H9 (cell line): Measurements from ENCODE around the gene IL1RL1. TPM values are rescaled to one million over a fixed set of nuclear protein-coding genes. Genes with fewer than 3 reads are reported as not detected.

Experiments
- DNase-seq: peaks from one replicate; pipeline ENCODE4 v3.0.0-alpha.2; 2017
- H2AFZ ChIP-seq: one replicate; pipeline ENCODE4 v1.6.1; 2013; ENCODE audit warnings: mild to moderate bottlenecking, low read length, control low read depth, moderate library complexity
- H2AK5ac ChIP-seq: 2 replicates; pipeline ENCODE4 v1.6.1; 2013; ENCODE audit warnings: low read length, control low read depth, mixed read lengths; ENCODE audit not compliant: insufficient read length
- H2BK120ac ChIP-seq: one replicate; pipeline ENCODE4 v1.6.1; 2013; ENCODE audit warnings: low read depth, mild to moderate bottlenecking, low read length, control low read depth, inconsistent platforms; ENCODE audit not compliant: poor library complexity, severe bottlenecking
- H2BK12ac ChIP-seq: 2 replicates; pipeline ENCODE4 v1.6.1; 2013; ENCODE audit warnings: low read length, control low read depth, mixed read lengths, low read depth; ENCODE audit not compliant: insufficient read length
- H2BK15ac ChIP-seq: 2 replicates; pipeline ENCODE4 v1.6.1; 2013; ENCODE audit warnings: low read depth, low read length, control low read depth
- H2BK20ac ChIP-seq: one replicate; pipeline ENCODE4 v1.6.1; 2013; ENCODE audit warnings: low read depth, mild to moderate bottlenecking, low read length, control low read depth, inconsistent platforms; ENCODE audit not compliant: poor library complexity, severe bottlenecking
- H2BK5ac ChIP-seq: 2 replicates; pipeline ENCODE4 v1.6.1; 2013; ENCODE audit warnings: low read length, control low read depth, mixed read lengths; ENCODE audit not compliant: insufficient read length
- H3K14ac ChIP-seq: 2 replicates; pipeline ENCODE4 v1.6.1; 2013; ENCODE audit warnings: low read length, control low read depth; ENCODE audit not compliant: insufficient read depth
- H3K18ac ChIP-seq: 2 replicates; pipeline ENCODE4 v1.6.1; 2013; ENCODE audit warnings: low read depth, mild to moderate bottlenecking, mixed read lengths, low read length, control low read depth; ENCODE audit not compliant: insufficient read length
- H3K23ac ChIP-seq: 2 replicates; pipeline ENCODE4 v1.6.1; 2013; ENCODE audit warnings: low read length, control low read depth, mixed read lengths, low read depth; ENCODE audit not compliant: insufficient read length
- H3K23me2 ChIP-seq: 2 replicates; pipeline ENCODE4 v1.6.1; 2013; ENCODE audit warnings: low read depth, mild to moderate bottlenecking, mixed read lengths, low read length, control low read depth; ENCODE audit not compliant: insufficient read length, poor library complexity, severe bottlenecking
- H3K27ac ChIP-seq: 2 replicates; pipeline ENCODE4 v1.5.1; 2013; ENCODE audit warnings: low read length, control low read depth, mixed read lengths, low read depth; ENCODE audit not compliant: insufficient read length
- H3K27me3 ChIP-seq: 2 replicates; pipeline ENCODE4 v1.6.1; 2013; ENCODE audit warnings: low read length, control low read depth, inconsistent platforms; ENCODE audit not compliant: insufficient read depth
- H3K4ac ChIP-seq: 2 replicates; pipeline ENCODE4 v1.6.1; 2013; ENCODE audit warnings: low read depth, mild to moderate bottlenecking, control low read depth, inconsistent platforms, low read length, moderate library complexity
- H3K4me1 ChIP-seq: 2 replicates; pipeline ENCODE4 v1.6.1; 2013; ENCODE audit warnings: low read length, control low read depth, inconsistent platforms; ENCODE audit not compliant: insufficient read depth
- H3K4me2 ChIP-seq: 2 replicates; pipeline ENCODE4 v1.6.1; 2013; ENCODE audit warnings: low read length, control low read depth, mixed read lengths; ENCODE audit not compliant: insufficient read length, insufficient read depth
- H3K56ac ChIP-seq: 2 replicates; pipeline ENCODE4 v1.6.1; 2013; ENCODE audit warnings: low read depth, mild to moderate bottlenecking, mixed read lengths, low read length, control low read depth; ENCODE audit not compliant: insufficient read length
- H3K79me1 ChIP-seq: 2 replicates; pipeline ENCODE4 v1.6.1; 2013; ENCODE audit warnings: low read depth, mild to moderate bottlenecking, moderate library complexity, low read length, control low read depth, inconsistent platforms; ENCODE audit not compliant: insufficient read depth, poor library complexity, severe bottlenecking
- H3K79me2 ChIP-seq: 2 replicates; pipeline ENCODE4 v1.6.1; 2013; ENCODE audit warnings: low read length, control low read depth, inconsistent platforms; ENCODE audit not compliant: insufficient read depth
- H3K9ac ChIP-seq: 2 replicates; pipeline ENCODE4 v1.6.1; 2013; ENCODE audit warnings: low read length, control low read depth, mixed read lengths; ENCODE audit not compliant: insufficient read length; ENCODE audit errors: extremely low read depth
- H3K9me3 ChIP-seq: one replicate; pipeline ENCODE4 v1.6.1; 2013; ENCODE audit warnings: low read depth, low read length, inconsistent platforms; ENCODE audit not compliant: control insufficient read depth
- H3T11ph ChIP-seq: one replicate; pipeline ENCODE4 v1.6.1; 2013; ENCODE audit warnings: mild to moderate bottlenecking, low read length, control low read depth, inconsistent platforms
- H4K20me1 ChIP-seq: one replicate; pipeline ENCODE4 v1.6.1; 2013; ENCODE audit not compliant: control insufficient read depth, insufficient read length, insufficient read depth
- H4K5ac ChIP-seq: 2 replicates; pipeline ENCODE4 v1.6.1; 2013; ENCODE audit warnings: low read depth, mild to moderate bottlenecking, mixed read lengths, low read length, control low read depth; ENCODE audit not compliant: insufficient read length
- H4K8ac ChIP-seq: replicated peaks from 2 replicates; pipeline ENCODE4 v1.6.1; 2013; ENCODE audit warnings: low read length, control low read depth, mixed read lengths, low read depth; ENCODE audit not compliant: insufficient read length
- H4K91ac ChIP-seq: 2 replicates; pipeline ENCODE4 v1.6.1; 2013; ENCODE audit warnings: low read depth, mild to moderate bottlenecking, moderate library complexity, mixed read lengths, low read length, control low read depth; ENCODE audit not compliant: insufficient read length
- H3K27ac Mint-ChIP-seq, 3 experiments: 2 replicates in 2 of 3; 3 replicates in 1 of 3; pipeline ENCODE4 v1.8.0; 2020 to 2021; ENCODE audit warnings: mixed read lengths in 3 of 3, mild to moderate bottlenecking in 1 of 3, moderate library complexity in 1 of 3
- H3K27me3 Mint-ChIP-seq: 2 replicates; pipeline ENCODE4 v1.8.0; 2021; ENCODE audit warnings: low read depth, mild to moderate bottlenecking, moderate library complexity, mixed read lengths
- H3K36me3 Mint-ChIP-seq, 3 experiments: 2 replicates in 2 of 3; 3 replicates in 1 of 3; pipeline ENCODE4 v1.8.0; 2020 to 2021; ENCODE audit warnings: low read depth in 3 of 3, mixed read lengths in 3 of 3; ENCODE audit not compliant: insufficient read depth in 1 of 3
- H3K4me1 Mint-ChIP-seq, 2 experiments: 2 replicates each; pipeline ENCODE4 v1.8.0; 2020; ENCODE audit warnings: mixed read lengths in 2 of 2
- H3K4me3 Mint-ChIP-seq, 2 experiments: 2 replicates in 1 of 2; 3 replicates in 1 of 2; pipeline ENCODE4 v1.8.0; 2020 to 2021; ENCODE audit warnings: mild to moderate bottlenecking in 2 of 2, mixed read lengths in 2 of 2, moderate library complexity in 1 of 2
- H3K9me3 Mint-ChIP-seq, 2 experiments: 2 replicates in 1 of 2; 3 replicates in 1 of 2; pipeline ENCODE4 v1.8.0; 2020; ENCODE audit warnings: mild to moderate bottlenecking in 2 of 2, mixed read lengths in 2 of 2, moderate library complexity in 1 of 2
- WGBS: extraction: QIAGEN DNeasy Blood & Tissue Kit; methylation state at CpG from one replicate; pipeline ENCODE4 v1.1.7; 2013; ENCODE audit warnings: missing lambda C conversion rate, low lambda C conversion rate, mixed read lengths; ENCODE audit not compliant: insufficient read length; ENCODE audit errors: extremely low coverage; 5-methylcytosine and 5-hydroxymethylcytosine counted together
- total RNA-seq: library from RNA; stranded (reverse); gene quantifications from 2 replicates; pipeline ENCODE4 v1.2.1, GENCODE V29; 2021
- TF ChIP-seq, protein P1 (sequence below): fragments of 200-600 bp; sonication (generic); conservative IDR thresholded peaks from 3 replicates; pipeline ENCODE4 v1.8.0; 2021; ENCODE audit warnings: antibody characterized with exemption, mild to moderate bottlenecking

The IL1RL1 gene
- total RNA-seq, 1 experiment from 2014 or later = not detected

DNA sequence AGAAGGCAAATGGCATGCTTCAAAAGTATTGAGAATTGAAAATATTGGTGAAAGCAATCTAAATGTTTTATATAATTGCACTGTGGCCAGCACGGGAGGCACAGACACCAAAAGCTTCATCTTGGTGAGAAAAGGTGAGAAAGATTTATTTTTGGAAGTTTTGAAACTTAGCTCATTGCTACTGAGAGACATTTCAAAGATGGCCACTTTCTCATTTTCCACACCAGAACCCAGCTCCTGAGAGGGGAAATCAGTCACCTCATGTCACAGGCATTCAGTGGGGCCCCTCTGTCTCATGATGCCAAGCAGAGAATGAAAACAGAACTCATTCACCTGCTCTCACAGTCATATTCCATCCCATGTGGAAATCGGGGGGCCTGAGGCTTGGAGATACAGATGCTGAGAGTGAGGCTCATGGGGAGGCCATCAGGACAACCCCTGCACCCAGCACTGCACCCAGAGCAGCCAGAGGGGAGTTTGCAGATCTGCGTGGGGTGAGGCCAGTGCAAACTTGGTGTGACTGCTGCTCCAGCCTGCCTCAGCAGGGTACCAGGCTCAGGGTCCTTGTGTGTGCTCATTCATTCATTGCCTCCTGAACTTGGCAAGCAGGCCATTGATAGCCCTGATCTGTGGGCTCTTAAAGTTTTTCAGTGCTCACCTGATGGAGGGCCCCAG lies 75.6 kb downstream of the IL1RL1 start:
- Histone ChIP-seq H3K79me1 (no peaks in the 10 kb centered on the region), H3T11ph (no peak overlapping the region), H3K18ac (no peak overlapping the region), H3K27me3 (no peaks in the 10 kb centered on the region), H2AFZ (no peak overlapping the region), H3K56ac (no peak overlapping the region), H2AK5ac (no peak overlapping the region), H4K5ac (no peak overlapping the region), H2BK15ac (no peak overlapping the region), H4K91ac (no peak overlapping the region), H3K9ac (no peak overlapping the region), H2BK12ac (no peak overlapping the region), H3K14ac (no peak overlapping the region), H2BK5ac (no peak overlapping the region), H3K4ac (no peak overlapping the region), H3K23me2 (no peaks in the 10 kb centered on the region), H3K4me1 (no peaks in the 10 kb centered on the region), H4K8ac (no peak overlapping the region), H3K23ac (no peak overlapping the region), H4K20me1 (no peaks in the 10 kb centered on the region), H2BK120ac (no peak overlapping the region), H3K4me2 (no peak overlapping the region), H3K9me3 (peaks cover 5% of the 10 kb centered on the region), H3K79me2 (no peaks in the 10 kb centered on the region), H2BK20ac (no peak overlapping the region), H3K27ac (no peak overlapping the region)
- peaks cover 20 to 24% of the 10 kb centered on the region in 2 experiments for H3K9me3 Mint-ChIP-seq
- H3K27me3 Mint-ChIP-seq = no peaks in the 10 kb centered on the region
- TF ChIP-seq, protein P1, sequence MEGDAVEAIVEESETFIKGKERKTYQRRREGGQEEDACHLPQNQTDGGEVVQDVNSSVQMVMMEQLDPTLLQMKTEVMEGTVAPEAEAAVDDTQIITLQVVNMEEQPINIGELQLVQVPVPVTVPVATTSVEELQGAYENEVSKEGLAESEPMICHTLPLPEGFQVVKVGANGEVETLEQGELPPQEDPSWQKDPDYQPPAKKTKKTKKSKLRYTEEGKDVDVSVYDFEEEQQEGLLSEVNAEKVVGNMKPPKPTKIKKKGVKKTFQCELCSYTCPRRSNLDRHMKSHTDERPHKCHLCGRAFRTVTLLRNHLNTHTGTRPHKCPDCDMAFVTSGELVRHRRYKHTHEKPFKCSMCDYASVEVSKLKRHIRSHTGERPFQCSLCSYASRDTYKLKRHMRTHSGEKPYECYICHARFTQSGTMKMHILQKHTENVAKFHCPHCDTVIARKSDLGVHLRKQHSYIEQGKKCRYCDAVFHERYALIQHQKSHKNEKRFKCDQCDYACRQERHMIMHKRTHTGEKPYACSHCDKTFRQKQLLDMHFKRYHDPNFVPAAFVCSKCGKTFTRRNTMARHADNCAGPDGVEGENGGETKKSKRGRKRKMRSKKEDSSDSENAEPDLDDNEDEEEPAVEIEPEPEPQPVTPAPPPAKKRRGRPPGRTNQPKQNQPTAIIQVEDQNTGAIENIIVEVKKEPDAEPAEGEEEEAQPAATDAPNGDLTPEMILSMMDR = no peak
- WGBS = no CpG with 5 or more reads among the region's 3 CpGs
- DNase-seq = no peak
- H3K4me1 Mint-ChIP-seq = no peaks in the 10 kb centered on the region
- H3K36me3 Mint-ChIP-seq = peaks cover 0 to 10% (median 3%) of the 10 kb centered on the region in 3 experiments; a peak in 5 of 7 replicates
- H3K27ac Mint-ChIP-seq = no peak overlapping the region; a peak in 1 of 7 replicates
- no peak overlapping the region for H3K4me3 Mint-ChIP-seq
